IMR-90 (cell line): Measurements from ENCODE around the gene RAB36. TPM values are rescaled to one million over a fixed set of nuclear protein-coding genes. Genes with fewer than 3 reads are reported as not detected.

Experiments used
- ATAC-seq: fragments of 200-7000 bp; cut with Tn5 transposase; 2 replicates; pipeline ENCODE4 v1.9.1; 2020; ENCODE audit warnings: low read depth, mild to moderate bottlenecking, moderate library complexity
- BruUV-seq: library from RNA; stranded (reverse); fragments of 400-500 nt; replicated peaks from 2 replicates; lab custom pipeline; 2021; lab: Mats Ljungman, UMichigan
- CTCF ChIA-PET: fragments of 300-600 bp; formaldehyde crosslinking; extraction: SDS; loops from one replicate; lab custom pipeline; 2021; ENCODE audit warnings: antibody characterized with exemption; lab: Yijun Ruan, JAX
- POLR2A ChIA-PET: fragments of 300-600 bp; sonication (Branson Sonifier 250); formaldehyde crosslinking; loops from one replicate; lab custom pipeline; 2022; ENCODE audit warnings: antibody characterized with exemption; ENCODE audit not compliant: unreplicated experiment; lab: Charles Lee
- DNase-seq: peaks from one replicate; pipeline ENCODE4 v3.0.0; 2013
- H2AFZ ChIP-seq: replicated peaks from 2 replicates; pipeline ENCODE3; 2013; ENCODE audit warnings: low read length, mild to moderate bottlenecking; ENCODE audit not compliant: poor library complexity
- H2AK5ac ChIP-seq: 2 replicates; pipeline ENCODE4 v1.6.1; 2013; ENCODE audit warnings: low read depth, low read length, inconsistent platforms
- H2AK9ac ChIP-seq: replicated peaks from 2 replicates; pipeline ENCODE3; 2013; ENCODE audit warnings: mild to moderate bottlenecking, low read depth, low read length, moderate library complexity; ENCODE audit not compliant: poor library complexity
- H2BK120ac ChIP-seq: 2 replicates; pipeline ENCODE4 v1.6.1; 2013; ENCODE audit warnings: low read depth, low read length, inconsistent platforms
- H2BK15ac ChIP-seq: 3 replicates; pipeline ENCODE4 v1.6.1; 2013; ENCODE audit warnings: low read depth, low read length, inconsistent platforms
- H2BK20ac ChIP-seq: 2 replicates; pipeline ENCODE4 v1.6.1; 2013; ENCODE audit warnings: low read depth, mild to moderate bottlenecking, inconsistent platforms, low read length, moderate library complexity
- H2BK5ac ChIP-seq: 2 replicates; pipeline ENCODE4 v1.6.1; 2013; ENCODE audit warnings: mild to moderate bottlenecking, low read depth, low read length, inconsistent platforms; ENCODE audit not compliant: poor library complexity, severe bottlenecking
- H3K14ac ChIP-seq: replicated peaks from 2 replicates; pipeline ENCODE4 v1.6.1; 2013; ENCODE audit warnings: low read depth, low read length, inconsistent platforms
- H3K18ac ChIP-seq: 2 replicates; pipeline ENCODE4 v1.6.1; 2013; ENCODE audit warnings: low read depth, low read length, control low read depth
- H3K23ac ChIP-seq: 2 replicates; pipeline ENCODE4 v1.6.1; 2013; ENCODE audit warnings: low read depth, low read length, inconsistent platforms
- H3K27ac ChIP-seq: 2 replicates; pipeline ENCODE4 v1.5.1; 2013; ENCODE audit warnings: mild to moderate bottlenecking, control low read depth, low read length; ENCODE audit not compliant: insufficient read depth
- H3K27me3 ChIP-seq: 2 replicates; pipeline ENCODE4 v1.6.1; 2013; ENCODE audit warnings: low read length; ENCODE audit not compliant: control insufficient read depth, insufficient read depth
- H3K36me3 ChIP-seq: 2 replicates; pipeline ENCODE4 v1.6.1; 2013; ENCODE audit warnings: low read length, mixed read lengths; ENCODE audit not compliant: control insufficient read depth, insufficient read depth
- H3K4ac ChIP-seq: 2 replicates; pipeline ENCODE4 v1.6.1; 2013; ENCODE audit warnings: low read depth, low read length, inconsistent platforms
- H3K4me1 ChIP-seq: 2 replicates; pipeline ENCODE4 v1.6.1; 2013; ENCODE audit warnings: low read length, mixed read lengths; ENCODE audit not compliant: control insufficient read depth, insufficient read depth
- H3K4me2 ChIP-seq: 2 replicates; pipeline ENCODE4 v1.6.1; 2013; ENCODE audit warnings: low read depth, mild to moderate bottlenecking, control low read depth, low read length, moderate library complexity
- H3K4me3 ChIP-seq: 2 replicates; pipeline ENCODE4 v1.5.1; 2013; ENCODE audit warnings: low read depth, mild to moderate bottlenecking, control low read depth, low read length, moderate library complexity; ENCODE audit not compliant: insufficient read depth
- H3K56ac ChIP-seq: 2 replicates; pipeline ENCODE4 v1.6.1; 2013; ENCODE audit warnings: low read length, inconsistent platforms; ENCODE audit not compliant: insufficient read depth; ENCODE audit errors: extremely low read depth
- H3K79me1 ChIP-seq, 2 experiments: 2 replicates each; pipeline ENCODE4 v1.6.1; 2013; ENCODE audit warnings: low read length in 2 of 2, inconsistent platforms in 1 of 2, low read depth in 1 of 2
- H3K9ac ChIP-seq: 2 replicates; pipeline ENCODE4 v1.6.1; 2013; ENCODE audit warnings: low read depth, low read length, control low read depth
- H3K9me1 ChIP-seq: 2 replicates; pipeline ENCODE4 v1.6.1; 2013; ENCODE audit warnings: low read length, inconsistent platforms; ENCODE audit not compliant: insufficient read depth
- H3K9me3 ChIP-seq: 2 replicates; pipeline ENCODE4 v1.6.1; 2013; ENCODE audit warnings: low read length; ENCODE audit not compliant: control insufficient read depth, insufficient read depth
- H4K20me1 ChIP-seq: 2 replicates; pipeline ENCODE4 v1.6.1; 2013; ENCODE audit warnings: low read length, inconsistent platforms; ENCODE audit not compliant: insufficient read depth
- H4K5ac ChIP-seq: 2 replicates; pipeline ENCODE4 v1.6.1; 2013; ENCODE audit warnings: mild to moderate bottlenecking, low read depth, low read length, control low read depth
- H4K8ac ChIP-seq, 2 experiments: 2 replicates each; pipeline ENCODE4 v1.6.1; 2013; ENCODE audit warnings: low read depth in 2 of 2, low read length in 2 of 2, control low read depth in 1 of 2, inconsistent platforms in 1 of 2
- H4K91ac ChIP-seq: 2 replicates; pipeline ENCODE4 v1.6.1; 2013; ENCODE audit warnings: low read depth, low read length, inconsistent platforms; ENCODE audit not compliant: insufficient read depth
- CEBPB ChIP-seq: IDR thresholded peaks from 2 replicates; pipeline ENCODE4 v1.6.1; 2012; ENCODE audit warnings: low read depth, low read length, improper control_type of control experiment
- CHD1 ChIP-seq: IDR thresholded peaks from 2 replicates; pipeline ENCODE4 v1.6.1; 2012; ENCODE audit warnings: low read depth, low read length, improper control_type of control experiment
- FOS ChIP-seq: fragments of 150-350 bp; IDR thresholded peaks from 2 replicates; pipeline ENCODE4 v1.6.1; 2016; ENCODE audit warnings: low read depth, low read length
- MAFK ChIP-seq: IDR thresholded peaks from 2 replicates; pipeline ENCODE4 v1.6.1; 2012; ENCODE audit warnings: low read depth, low read length, improper control_type of control experiment
- MXI1 ChIP-seq: IDR thresholded peaks from 2 replicates; pipeline ENCODE4 v1.6.1; 2012; ENCODE audit warnings: low read depth, mild to moderate bottlenecking, low read length, moderate library complexity, borderline replicate concordance
- WGBS, 2 experiments: methylation state at CpG; one replicate each; pipeline versions ENCODE4 v1.1.5 to v1.1.7; 2013; ENCODE audit warnings: missing lambda C conversion rate in 2 of 2; ENCODE audit not compliant: insufficient read length in 1 of 2; ENCODE audit errors: extremely low coverage in 2 of 2; 5-methylcytosine and 5-hydroxymethylcytosine counted together
- dilution Hi-C: fragments of 300-500 bp; cut with HindIII; formaldehyde crosslinking; loops from one replicate; pipeline ENCODE4 v1.14.3; 2018; ENCODE audit warnings: low sequenced_read_pairs; ENCODE audit not compliant: unreplicated experiment
- in situ Hi-C: fragments of 300-500 bp; cut with MboI; formaldehyde crosslinking; loops from 3 replicates; pipeline ENCODE4 v1.14.3; 2019; ENCODE audit warnings: low sequenced_read_pairs, inconsistent platforms, mixed read lengths
- intact Hi-C: fragments of 100-400 bp; cut with micrococcal nuclease; formaldehyde crosslinking; loops from 2 replicates; pipeline ENCODE4 v1.10.0; 2022
- polyA plus RNA-seq, 3 experiments: library from polyadenylated mRNA; depleted of rRNA; stranded (reverse); fragments of >200 nt; gene quantifications; 2 replicates each; pipeline ENCODE4 v1.2.3, GENCODE V29; 2012; ENCODE audit warnings: low replicate concordance in 1 of 3
- total RNA-seq: library from RNA; depleted of rRNA; stranded (reverse); fragments of >200 nt; gene quantifications from 2 replicates; pipeline ENCODE4 v1.2.3, GENCODE V29; 2012
- TF ChIP-seq, protein P1 (sequence below): fragments of 150-350 bp; IDR thresholded peaks from 2 replicates; pipeline ENCODE4 v1.6.1; 2017; ENCODE audit warnings: mild to moderate bottlenecking, antibody characterized with exemption, low read length, low read depth

Gene RAB36
- total and polyA plus RNA-seq, 2 of the 4 experiments (the other 2 are of a cell fraction) = 3.6 to 4.0 TPM

DNA sequence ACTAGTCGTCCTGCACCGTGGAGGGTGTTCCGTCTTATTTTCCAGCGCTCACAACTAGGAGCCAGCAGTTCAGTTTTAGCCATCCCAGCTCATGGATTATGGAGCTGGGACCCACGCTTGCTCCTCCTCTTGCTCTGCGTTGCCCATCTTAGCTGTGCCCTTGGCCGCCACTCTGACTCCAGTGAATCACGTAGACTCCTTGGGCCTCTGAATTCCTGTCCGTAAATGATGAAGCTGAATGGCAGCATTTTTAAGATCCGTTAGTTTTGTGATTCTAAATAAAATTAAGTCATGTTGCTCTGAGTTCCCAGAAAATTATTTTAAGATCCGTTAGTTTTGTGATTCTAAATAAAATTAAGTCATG is 58.8 kb downstream of the RAB36 start:
- ATAC-seq = no peak
- intact Hi-C loops = no loop called here
- CTCF ChIA-PET = no interaction called here

More for the DNA sequence above, 58.8 kb downstream of the RAB36 start:
- in situ Hi-C loops = no loop called here
- H2BK20ac ChIP-seq = no peak overlapping the region
- H3K27me3 ChIP-seq = no peaks in the 10 kb centered on the region
- dilution Hi-C loops = no loop called here
- no peak for DNase-seq
- no peak overlapping the region for H4K8ac ChIP-seq
- peak overlapping the region; percentile 39 for H2AK9ac ChIP-seq
- H3K4ac ChIP-seq = no peak overlapping the region
- no peak overlapping the region for H4K5ac ChIP-seq
- H2AK5ac ChIP-seq = no peak overlapping the region
- H3K4me2 ChIP-seq = no peak overlapping the region
- peaks cover 12 to 69% of the 10 kb centered on the region in 2 experiments for H3K79me1 ChIP-seq
- no peak overlapping the region for H3K23ac ChIP-seq
- H3K9me3 ChIP-seq = no peaks in the 10 kb centered on the region
- H3K18ac ChIP-seq = no peak overlapping the region
- H2AFZ ChIP-seq = peak overlapping the region; percentile 41
- POLR2A ChIA-PET = no interaction called here
- no peak overlapping the region for H2BK15ac ChIP-seq
- H3K27ac ChIP-seq = no peak overlapping the region
- WGBS, 2 experiments = 95% methylated on average over 4 of the region's 11 CpGs; no CpG with 5 or more reads in 1 of the 2 experiments
- no peak for TF ChIP-seq CEBPB
- no peak for TF ChIP-seq MAFK
- no peak for TF ChIP-seq FOS
- no peak for TF ChIP-seq CHD1
- no peak for TF ChIP-seq MXI1
- TF ChIP-seq, protein P1, sequence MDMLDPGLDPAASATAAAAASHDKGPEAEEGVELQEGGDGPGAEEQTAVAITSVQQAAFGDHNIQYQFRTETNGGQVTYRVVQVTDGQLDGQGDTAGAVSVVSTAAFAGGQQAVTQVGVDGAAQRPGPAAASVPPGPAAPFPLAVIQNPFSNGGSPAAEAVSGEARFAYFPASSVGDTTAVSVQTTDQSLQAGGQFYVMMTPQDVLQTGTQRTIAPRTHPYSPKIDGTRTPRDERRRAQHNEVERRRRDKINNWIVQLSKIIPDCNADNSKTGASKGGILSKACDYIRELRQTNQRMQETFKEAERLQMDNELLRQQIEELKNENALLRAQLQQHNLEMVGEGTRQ = no peak
- H2BK5ac ChIP-seq = no peak overlapping the region
- no peak overlapping the region for H2BK120ac ChIP-seq
- no TSS peak for BruUV-seq
- no peak overlapping the region for H3K56ac ChIP-seq
- H4K20me1 ChIP-seq = peaks cover 54% of the 10 kb centered on the region
- H3K36me3 ChIP-seq = peaks cover 4% of the 10 kb centered on the region
- peaks cover 4% of the 10 kb centered on the region for H3K4me1 ChIP-seq
- no peak overlapping the region for H4K91ac ChIP-seq
- no peak overlapping the region for H3K14ac ChIP-seq
- H3K4me3 ChIP-seq = no peak overlapping the region
- H3K9me1 ChIP-seq = peaks cover 31% of the 10 kb centered on the region
- H3K9ac ChIP-seq = no peak overlapping the region
